ENCODE measurements around the gene ERCC8.

Gene ERCC8

GRCh38 chr5:60835554-60835953, 109.3 kb downstream of the ERCC8 start:
- no peak for DNase-seq (ENCODE audit: low read depth)

GRCh38 chr5:60833520-60833919, 111.3 kb downstream of the ERCC8 start:
- DNase-seq (ENCODE audit: low read depth), result no peak

GRCh38 chr5:60830581-60831127, 114.2 kb downstream of the ERCC8 start:
- DNase-seq (ENCODE audit: low read depth), result no peak

- no peak for DNase-seq (ENCODE audit: low read depth)
Measured at GRCh38 chr5:60829490-60830266, 115.2 kb downstream of the ERCC8 start.

- DNase-seq (ENCODE audit: low read depth), result no peak
Measured at GRCh38 chr5:60827201-60827600, 117.7 kb downstream of the ERCC8 start.

- no peak for DNase-seq (ENCODE audit: low read depth)
Measured at GRCh38 chr5:60826653-60827052, 118.2 kb downstream of the ERCC8 start.
